HG02885 (cell line): Measurements from ENCODE around the gene KRT85.
"Not testable (repeated sequence)": the region's sequence is repeated elsewhere in the genome, so short reads cannot be mapped to it uniquely, and the experiment has no call there.

Source experiments
- ATAC-seq: cut with Tn5 transposase; IDR thresholded peaks from one replicate; pipeline ENCODE4 v1.9.1; 2021; ENCODE audit warnings: mild to moderate bottlenecking; ENCODE audit not compliant: unreplicated experiment, poor library complexity

KRT85 gene

DNA sequence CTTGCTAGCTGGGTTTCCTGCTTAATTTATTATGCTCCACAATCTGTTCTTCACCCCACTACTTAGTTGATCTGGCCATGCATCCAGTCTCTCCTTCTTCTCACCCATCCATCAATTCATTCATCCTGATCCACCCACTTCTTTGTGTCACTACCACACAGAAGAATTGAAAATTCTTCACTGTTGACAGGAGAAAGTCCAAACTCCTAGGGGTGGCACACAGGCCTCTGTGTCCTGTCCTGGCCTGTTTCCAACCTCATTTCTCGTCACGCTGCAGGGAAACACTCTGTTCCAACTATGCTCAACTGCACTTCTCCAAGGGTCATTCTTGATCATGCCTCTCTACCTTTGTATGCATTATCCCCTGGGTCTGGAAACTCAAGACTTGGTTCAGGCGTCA, 35.4 kb downstream of the KRT85 start:
- ATAC-seq, result no peak

DNA sequence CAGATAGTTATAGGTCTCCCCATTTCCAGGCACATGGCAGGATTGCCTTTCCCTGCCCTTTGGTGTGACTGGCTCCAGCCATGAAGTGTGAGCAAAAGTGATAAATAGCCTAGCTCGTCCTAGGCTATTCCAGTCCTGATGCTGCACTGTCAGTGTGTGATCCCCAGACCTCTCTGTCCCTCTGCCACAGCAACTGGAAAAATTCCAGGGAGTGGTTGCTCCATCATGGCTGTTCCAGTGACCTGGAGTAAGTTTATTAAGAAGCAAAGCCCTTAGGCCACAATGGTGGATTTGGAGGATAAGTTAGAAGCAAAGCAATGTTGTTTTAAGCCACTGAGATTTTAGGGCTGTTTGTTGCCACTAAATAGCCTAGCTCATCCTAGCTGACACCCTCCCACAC, 36.2 kb downstream of the KRT85 start:
- ATAC-seq, result no peak

DNA sequence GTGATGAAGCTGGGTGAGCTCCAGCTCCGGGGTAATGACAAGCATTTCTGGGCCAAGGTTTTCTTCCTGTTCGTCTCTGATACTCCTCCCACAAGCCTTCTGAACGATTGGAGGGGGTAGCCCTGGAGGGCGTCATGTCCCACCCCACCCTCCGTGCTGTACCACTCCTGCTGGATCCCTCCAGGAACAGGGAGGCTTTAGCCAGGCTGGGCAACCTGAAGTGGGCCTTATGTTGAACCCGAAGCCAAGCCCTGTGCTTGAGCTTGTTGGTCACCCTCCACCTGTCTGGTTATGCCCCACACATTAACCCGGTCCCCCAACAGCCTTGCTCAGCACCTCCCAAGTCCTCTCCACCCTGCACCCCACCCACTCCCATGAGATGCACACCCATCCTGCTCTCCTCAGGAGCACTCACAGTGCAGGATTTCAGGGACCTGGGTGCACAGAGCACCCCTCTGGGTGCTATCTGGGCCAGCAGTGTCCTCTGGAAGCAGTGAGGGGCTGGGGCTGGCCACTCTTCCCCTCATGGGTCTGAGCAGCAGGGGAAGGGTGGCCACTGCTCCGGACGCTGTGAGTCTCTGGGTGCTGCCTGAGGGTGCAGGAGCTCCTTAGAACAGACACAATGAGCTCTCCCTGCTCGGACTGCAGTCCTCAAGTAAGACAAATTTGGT, 39.3 kb downstream of the KRT85 start:
- ATAC-seq, result peak; percentile 11

- peak; percentile 91 for ATAC-seq
Measured at GRCh38 chr12:52327052-52327829, 40.0 kb downstream of the KRT85 start.

GRCh38 chr12:52324153-52324444, 43.2 kb downstream of the KRT85 start:
- no peak for ATAC-seq

DNA sequence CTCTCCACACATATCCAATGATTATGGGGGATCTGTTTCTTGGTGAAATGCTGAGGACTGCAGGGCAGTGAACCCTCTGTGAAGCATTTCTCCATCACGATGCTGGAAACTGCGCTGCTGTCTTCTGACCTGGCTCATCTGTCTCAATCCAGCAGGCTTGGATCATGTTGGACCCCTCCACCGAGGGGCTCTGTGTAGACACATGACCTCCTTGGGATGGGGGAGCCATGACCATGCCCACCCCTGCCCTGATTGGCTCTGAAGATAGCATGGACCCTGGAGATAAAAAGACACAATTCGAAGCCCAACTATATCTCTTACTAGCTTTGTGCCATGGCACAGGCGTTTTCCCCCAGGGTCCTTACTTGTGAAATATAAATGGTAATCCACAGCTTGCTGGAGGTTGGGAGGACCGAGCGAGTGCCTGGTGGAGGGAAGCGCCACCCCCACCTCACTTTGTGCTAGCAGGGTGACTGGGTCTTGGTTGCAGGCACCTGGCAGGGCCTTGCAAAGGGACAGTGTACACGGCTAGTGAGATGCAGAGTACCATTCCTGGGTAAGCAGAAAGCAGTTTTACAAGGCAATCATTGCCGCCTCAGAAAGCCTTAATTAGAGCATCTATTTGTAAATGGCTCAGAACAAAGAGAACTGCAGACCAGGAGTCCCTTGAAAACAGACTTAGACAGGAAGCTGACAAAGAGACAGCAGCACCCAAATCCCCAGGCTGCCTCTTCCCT, 43.7 kb downstream of the KRT85 start:
- no peak for ATAC-seq

GRCh38 chr12:52323001-52323400, 44.3 kb downstream of the KRT85 start:
- no peak for ATAC-seq

DNA sequence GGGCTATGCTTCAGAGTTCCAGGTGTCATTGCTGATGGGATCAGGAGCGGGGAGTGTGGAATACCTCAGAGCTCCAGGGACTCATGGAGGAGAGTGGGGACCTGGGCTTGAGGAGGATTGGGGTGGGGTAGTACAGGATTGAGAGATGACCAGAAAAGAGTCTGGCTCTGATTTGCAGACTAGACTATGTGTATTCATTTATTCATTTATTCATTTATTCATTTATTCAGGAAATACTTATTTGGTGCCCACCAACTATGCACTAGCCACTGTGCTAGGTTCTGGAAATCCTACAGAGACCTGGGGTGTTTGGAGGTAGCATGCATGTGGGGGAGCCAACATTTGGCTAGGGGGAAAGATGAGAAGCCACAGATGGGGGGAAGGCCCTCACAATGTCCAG, 45.2 kb downstream of the KRT85 start:
- ATAC-seq, result no peak

GRCh38 chr12:52321418-52321817, 45.9 kb downstream of the KRT85 start:
- ATAC-seq, result no peak

- ATAC-seq, result no peak
Measured at GRCh38 chr12:52320784-52321400, 46.4 kb downstream of the KRT85 start, which contains the start of gene KRT83. Gene KRT83 (minus strand): TSS chr12:52321398. CDS start chr12:52321335, 63 bp downstream.

GRCh38 chr12:52319097-52319496, 48.2 kb downstream of the KRT85 start:
- no peak for ATAC-seq

DNA sequence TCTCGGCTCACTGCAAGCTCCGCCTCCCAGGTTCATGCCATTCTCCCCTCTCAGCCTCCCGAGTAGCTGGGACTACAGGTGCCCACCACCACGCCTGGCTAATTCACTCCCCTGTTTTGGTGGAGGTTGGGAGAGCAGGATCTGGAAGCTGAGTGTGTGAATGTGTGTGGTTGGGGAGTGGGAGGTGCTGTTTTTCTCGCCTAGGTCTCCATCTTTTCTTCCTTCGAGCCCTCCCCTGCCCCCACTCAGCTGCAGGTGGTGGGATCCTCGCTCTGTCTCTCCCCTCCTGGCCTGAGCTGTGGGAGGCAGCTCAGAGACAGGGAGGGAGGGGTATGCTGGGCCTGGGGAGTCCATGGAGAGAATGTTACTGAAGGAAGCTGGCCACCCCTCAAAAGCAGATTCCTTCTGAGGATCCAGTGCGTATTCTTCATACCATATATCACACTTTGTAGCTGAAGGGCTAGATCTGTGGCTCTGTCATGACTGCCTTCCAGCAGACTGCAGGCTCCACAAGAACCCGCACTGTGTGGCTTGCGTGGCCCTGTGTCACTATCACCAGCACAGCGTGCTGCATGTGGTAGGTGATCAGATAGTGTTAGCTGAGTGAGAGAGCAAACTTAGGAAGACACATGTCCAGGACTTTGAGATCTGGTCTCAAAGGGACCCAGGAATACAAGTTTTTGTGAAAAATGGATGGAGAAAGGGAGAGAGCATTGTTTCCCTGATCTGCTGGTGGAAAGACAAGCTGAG, 48.9 kb downstream of the KRT85 start:
- ATAC-seq, result no peak

DNA sequence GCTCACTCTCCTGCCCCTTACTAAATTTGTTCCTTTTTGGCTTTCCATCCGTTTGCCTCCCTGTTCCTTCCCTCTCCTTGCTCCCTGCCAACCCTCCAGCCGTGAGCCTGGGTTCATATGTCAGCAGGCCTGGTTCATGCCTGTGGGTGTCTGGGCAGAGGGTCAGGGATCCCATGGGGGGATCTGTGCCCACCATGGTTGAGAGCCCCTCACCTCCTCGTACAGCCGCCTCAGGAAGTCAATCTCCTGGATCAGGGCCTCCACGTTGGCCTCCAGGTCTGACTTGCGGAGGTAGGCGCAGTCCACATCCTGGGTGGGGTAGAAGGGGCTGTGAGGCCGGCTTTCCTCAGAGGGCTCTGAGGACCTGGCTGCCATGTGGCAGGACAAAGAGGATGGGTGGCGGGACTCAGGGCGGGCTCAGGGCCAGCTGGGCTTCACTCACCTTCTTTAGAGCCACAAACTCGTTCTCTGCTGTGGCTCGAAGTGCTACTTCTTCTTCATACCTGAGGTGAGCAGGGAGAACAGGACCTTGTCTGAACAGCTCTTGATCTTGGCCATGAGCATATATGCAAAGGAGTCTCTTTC, 49.7 kb downstream of the KRT85 start:
- no peak for ATAC-seq

GRCh38 chr12:52316701-52317100, 50.6 kb downstream of the KRT85 start:
- no peak for ATAC-seq

DNA sequence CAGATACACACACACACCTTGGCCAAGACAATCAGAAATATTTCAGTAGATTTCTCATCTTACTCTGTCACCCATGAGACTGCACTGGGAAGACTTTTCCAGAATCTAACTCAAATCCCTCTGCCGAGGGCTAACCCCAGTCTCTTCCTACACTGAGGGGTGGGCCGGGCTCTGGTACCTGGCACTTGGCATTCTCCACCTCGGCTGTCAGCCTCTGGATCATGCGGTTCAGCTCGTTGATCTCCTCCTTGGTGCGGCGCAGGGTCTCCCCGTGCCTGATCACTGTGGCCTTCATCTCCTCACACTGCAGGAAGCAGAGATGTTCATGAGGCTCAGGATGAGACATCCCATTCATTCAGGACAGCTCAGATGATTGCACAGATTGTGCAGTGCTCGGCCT, 51.0 kb downstream of the KRT85 start:
- no peak for ATAC-seq

GRCh38 chr12:52315721-52316120, 51.6 kb downstream of the KRT85 start:
- not testable (repeated sequence) for ATAC-seq

GRCh38 chr12:52314511-52314910, 52.8 kb downstream of the KRT85 start:
- no peak for ATAC-seq

DNA sequence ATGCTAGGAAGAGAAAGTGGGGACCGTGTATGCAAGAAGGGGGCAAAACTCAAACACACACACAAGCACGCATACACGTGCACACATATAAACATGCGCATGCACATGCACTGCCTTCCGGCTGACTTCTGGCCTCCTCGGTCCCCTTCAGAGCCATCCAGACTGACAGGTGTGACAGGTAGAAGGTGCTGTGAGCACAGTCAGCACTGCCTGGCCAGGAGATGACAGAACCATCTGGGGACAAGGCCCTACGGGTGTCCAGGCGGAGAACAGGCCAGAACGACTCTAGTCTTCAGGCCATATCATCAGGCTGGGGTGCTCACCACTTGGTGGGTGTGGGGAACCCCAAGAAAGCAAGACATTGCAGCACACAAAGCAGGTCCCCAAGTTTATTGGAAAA, 53.4 kb downstream of the KRT85 start:
- no peak for ATAC-seq

DNA sequence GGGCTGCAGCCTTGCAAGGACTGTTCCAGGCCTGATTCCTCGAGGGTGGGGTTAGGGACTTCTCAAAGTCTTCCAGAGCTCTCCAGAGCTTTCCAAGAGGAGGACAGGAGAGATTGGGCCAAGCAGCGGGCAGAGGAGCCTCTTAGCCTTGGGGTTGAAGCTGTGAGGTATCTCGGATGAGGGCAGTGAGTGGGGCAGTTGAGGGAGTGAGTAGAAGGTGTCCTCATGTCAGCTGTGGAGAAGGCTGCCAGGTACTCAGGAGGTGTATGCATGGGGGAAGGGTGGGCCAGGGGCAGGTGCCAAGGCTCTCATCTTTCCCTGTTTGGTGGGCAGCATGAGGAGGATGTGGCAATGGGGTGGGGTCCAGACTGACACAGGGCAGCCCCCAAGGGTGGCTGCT, 53.8 kb downstream of the KRT85 start:
- ATAC-seq, result no peak

GRCh38 chr12:52312086-52312485, 55.2 kb downstream of the KRT85 start:
- no peak for ATAC-seq
